ENCODE data around the gene DENND1A.

Gene DENND1A

GRCh38 chr9:123419721-123420591 lies 510.0 kb downstream of the DENND1A start:
- TF ChIP-seq CTCF (IDR thresholded peaks at IDR 0.05; ENCODE audit: low read depth, low read length): no peak
- H3K4me3 ChIP-seq (replicated peaks in 1 of 2; ENCODE audit: low read depth in 2 of 2, low read length in 2 of 2): no peak overlapping the region
- DNase-seq (ENCODE audit: low read depth in 2 of 2): no peak

GRCh38 chr9:123419091-123419490 lies 510.8 kb downstream of the DENND1A start:
- TF ChIP-seq CTCF (IDR thresholded peaks at IDR 0.05; ENCODE audit: low read depth, low read length): no peak
- no peak for DNase-seq (ENCODE audit: low read depth in 2 of 2)
- H3K4me3 ChIP-seq (replicated peaks in 1 of 2; ENCODE audit: low read depth in 2 of 2, low read length in 2 of 2): no peak overlapping the region

DNA sequence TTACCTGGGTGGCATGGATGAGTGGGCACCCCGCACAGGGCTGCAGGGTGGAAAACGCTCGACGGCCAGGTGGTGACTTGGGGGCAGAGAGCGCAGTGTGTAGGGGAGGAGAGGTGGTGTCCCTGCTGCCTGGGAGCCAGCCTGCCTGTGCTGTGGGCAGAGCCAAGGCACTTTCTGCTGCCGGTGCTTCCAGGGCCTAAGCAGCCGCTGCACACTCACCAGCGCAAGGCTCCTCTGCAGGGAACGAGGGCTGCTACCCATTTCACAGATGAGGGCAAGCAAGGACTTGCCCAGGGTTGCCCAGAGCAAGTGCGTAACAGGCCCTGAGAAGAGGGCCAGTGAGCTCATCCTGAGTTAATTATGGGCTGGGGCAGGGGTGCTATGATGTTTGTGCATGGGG lies 511.4 kb downstream of the DENND1A start:
- no peak overlapping the region for H3K4me3 ChIP-seq (replicated peaks in 1 of 2; ENCODE audit: low read depth in 2 of 2, low read length in 2 of 2)
- no peak for TF ChIP-seq CTCF (IDR thresholded peaks at IDR 0.05; ENCODE audit: low read depth, low read length)
- DNase-seq (ENCODE audit: low read depth in 2 of 2): no peak

GRCh38 chr9:123418052-123418430 lies 511.9 kb downstream of the DENND1A start:
- DNase-seq (ENCODE audit: low read depth in 2 of 2): no peak
- no peak overlapping the region for H3K4me3 ChIP-seq (replicated peaks in 1 of 2; ENCODE audit: low read depth in 2 of 2, low read length in 2 of 2)
- TF ChIP-seq CTCF (IDR thresholded peaks at IDR 0.05; ENCODE audit: low read depth, low read length): no peak

DNA sequence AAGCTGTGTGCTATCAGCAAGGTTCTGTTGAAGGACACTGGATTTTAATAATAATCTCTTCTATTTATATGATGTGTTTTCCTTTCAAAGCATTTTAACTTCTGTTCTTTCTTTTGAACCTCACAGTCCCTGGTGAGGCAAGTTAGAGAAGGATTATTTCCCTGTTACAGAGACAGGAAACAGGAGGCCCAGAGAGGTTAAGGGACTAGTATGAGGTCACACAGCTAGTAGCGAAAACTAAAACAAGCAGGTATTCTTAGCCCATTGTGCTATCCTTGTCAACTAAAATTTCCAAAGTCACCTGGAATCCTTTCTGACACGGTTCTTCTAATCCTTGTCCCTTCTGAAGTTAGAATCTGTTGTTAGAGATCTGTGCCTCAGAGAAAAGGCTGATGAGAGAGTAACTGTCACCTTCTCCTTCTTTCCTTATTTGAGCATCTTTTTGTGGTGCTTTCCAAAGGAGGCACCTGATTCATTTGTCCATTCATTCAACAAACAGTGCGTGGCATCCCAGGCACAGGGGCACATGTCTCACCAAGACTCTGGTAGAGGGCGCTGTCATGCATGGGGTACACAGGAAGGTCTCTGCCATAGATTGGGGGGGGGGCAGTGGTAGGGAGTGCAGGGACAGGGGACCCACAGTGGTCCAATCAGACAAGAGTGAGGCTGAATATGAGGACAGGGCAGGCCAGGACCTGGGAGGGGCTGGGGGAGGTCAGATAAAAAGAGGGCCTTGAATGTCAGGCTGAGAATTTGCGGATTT lies 512.5 kb downstream of the DENND1A start:
- DNase-seq (ENCODE audit: low read depth in 2 of 2): no peak
- no peak for TF ChIP-seq CTCF (IDR thresholded peaks at IDR 0.05; ENCODE audit: low read depth, low read length)
- no peak overlapping the region for H3K4me3 ChIP-seq (replicated peaks in 1 of 2; ENCODE audit: low read depth in 2 of 2, low read length in 2 of 2)

DNA sequence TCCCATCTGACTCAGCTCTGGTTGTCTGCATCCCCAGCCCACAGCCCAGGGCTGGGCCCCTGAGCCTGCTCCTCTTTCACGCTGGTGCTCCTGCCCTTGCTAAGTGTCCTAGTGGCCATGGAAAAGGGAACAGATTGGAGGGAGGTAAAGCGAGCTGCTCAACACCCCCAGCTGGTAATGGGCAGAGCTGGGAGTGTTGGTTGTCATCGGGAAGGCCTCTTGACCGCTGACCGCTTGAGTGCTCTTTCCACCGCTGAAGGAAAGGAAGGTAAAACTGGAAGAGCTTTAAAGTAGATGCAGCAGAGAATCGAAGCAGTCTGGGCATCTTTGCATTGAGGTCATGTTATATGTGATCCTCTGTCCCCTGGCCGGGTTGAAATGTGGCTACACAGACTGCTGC lies 513.8 kb downstream of the DENND1A start:
- DNase-seq (ENCODE audit: low read depth in 2 of 2): no peak
- no peak for TF ChIP-seq CTCF (IDR thresholded peaks at IDR 0.05; ENCODE audit: low read depth, low read length)
- no peak overlapping the region for H3K4me3 ChIP-seq (replicated peaks in 1 of 2; ENCODE audit: low read depth in 2 of 2, low read length in 2 of 2)
